IPS DF 6.9 (cell line): ENCODE results near the gene GALNT2.

Source experiments
- DNase-seq: peaks from one replicate; pipeline ENCODE4 v3.0.0-alpha.2; 2013; ENCODE audit warnings: low read depth, low spot score
- H3K27ac ChIP-seq: one replicate; pipeline ENCODE4 v1.5.1; 2013; ENCODE audit warnings: low read length, control low read depth
- H3K27me3 ChIP-seq: 2 replicates; pipeline ENCODE4 v1.6.1; 2013; ENCODE audit warnings: mild to moderate bottlenecking, low read length; ENCODE audit not compliant: control insufficient read depth, insufficient read depth
- H3K36me3 ChIP-seq: 2 replicates; pipeline ENCODE4 v1.6.1; 2013; ENCODE audit warnings: low read length; ENCODE audit not compliant: control insufficient read depth, insufficient read depth
- H3K4me1 ChIP-seq: 2 replicates; pipeline ENCODE4 v1.6.1; 2013; ENCODE audit warnings: low read length; ENCODE audit not compliant: control insufficient read depth, insufficient read depth
- H3K4me3 ChIP-seq: 2 replicates; pipeline ENCODE4 v1.5.1; 2013; ENCODE audit warnings: mild to moderate bottlenecking, low read length
- H3K9me3 ChIP-seq: 2 replicates; pipeline ENCODE4 v1.6.1; 2013; ENCODE audit warnings: low read length, inconsistent platforms; ENCODE audit not compliant: control insufficient read depth, insufficient read depth
- WGBS: extraction: QIAGEN DNeasy Blood & Tissue Kit; methylation state at CpG from one replicate; pipeline ENCODE4 v1.1.7; 2013; ENCODE audit warnings: mixed read lengths, missing lambda C conversion rate; ENCODE audit not compliant: insufficient read length, insufficient coverage; 5-methylcytosine and 5-hydroxymethylcytosine counted together

GALNT2 gene

DNA sequence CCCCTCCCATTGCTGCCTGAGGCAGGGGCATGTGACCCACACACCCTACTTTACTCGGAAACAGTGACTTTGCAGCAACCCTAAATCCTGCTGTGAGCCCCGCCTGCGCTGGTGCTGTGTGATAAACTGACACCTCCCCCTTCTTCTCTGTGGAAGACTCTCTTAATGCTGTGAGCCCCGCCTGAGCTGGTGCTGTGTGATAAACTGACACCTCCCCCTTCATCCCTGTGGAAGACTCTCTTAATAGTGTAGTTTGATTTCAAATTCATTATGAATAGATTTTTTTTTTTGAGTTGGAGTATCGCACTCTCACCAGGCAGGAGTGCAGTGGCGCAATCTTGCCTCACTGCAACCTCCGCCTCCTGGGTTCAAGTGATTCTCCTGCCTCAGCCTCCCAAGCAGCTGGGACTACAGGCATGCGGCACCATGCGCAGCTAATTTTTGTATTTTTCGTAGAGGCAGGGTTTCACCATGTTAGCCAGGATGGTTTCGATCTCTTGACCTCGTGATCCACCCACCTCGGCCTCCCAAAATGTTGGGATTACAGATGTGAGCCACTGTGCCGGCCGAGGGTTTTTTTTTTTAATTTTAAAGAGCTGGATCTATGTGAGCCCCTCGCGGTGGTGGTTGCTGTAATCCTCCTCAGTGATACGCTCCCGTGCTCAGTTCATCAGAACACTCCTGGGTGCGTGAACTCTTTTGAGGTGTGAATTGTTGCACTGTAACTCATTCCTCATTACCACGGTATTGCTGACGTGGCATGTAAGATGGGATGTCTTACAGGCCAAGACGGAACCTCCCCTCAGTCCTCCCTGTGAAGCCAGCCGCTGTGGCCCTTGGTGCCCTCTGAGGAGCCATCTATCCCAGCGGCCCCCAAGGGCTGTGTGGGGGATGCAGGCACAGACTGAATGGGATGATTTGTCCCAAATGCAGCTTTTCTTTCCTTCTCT is 60.3 kb downstream of the GALNT2 start:
- Histone ChIP-seq H3K36me3 (no peaks in the 10 kb centered on the region), H3K9me3 (no peaks in the 10 kb centered on the region), H3K4me1 (peaks cover 4% of the 10 kb centered on the region), H3K4me3 (no peak overlapping the region), H3K27ac (no peak overlapping the region), H3K27me3 (no peaks in the 10 kb centered on the region)
- WGBS, result no CpG with 5 or more reads among the region's 25 CpGs
- DNase-seq, result no peak

DNA sequence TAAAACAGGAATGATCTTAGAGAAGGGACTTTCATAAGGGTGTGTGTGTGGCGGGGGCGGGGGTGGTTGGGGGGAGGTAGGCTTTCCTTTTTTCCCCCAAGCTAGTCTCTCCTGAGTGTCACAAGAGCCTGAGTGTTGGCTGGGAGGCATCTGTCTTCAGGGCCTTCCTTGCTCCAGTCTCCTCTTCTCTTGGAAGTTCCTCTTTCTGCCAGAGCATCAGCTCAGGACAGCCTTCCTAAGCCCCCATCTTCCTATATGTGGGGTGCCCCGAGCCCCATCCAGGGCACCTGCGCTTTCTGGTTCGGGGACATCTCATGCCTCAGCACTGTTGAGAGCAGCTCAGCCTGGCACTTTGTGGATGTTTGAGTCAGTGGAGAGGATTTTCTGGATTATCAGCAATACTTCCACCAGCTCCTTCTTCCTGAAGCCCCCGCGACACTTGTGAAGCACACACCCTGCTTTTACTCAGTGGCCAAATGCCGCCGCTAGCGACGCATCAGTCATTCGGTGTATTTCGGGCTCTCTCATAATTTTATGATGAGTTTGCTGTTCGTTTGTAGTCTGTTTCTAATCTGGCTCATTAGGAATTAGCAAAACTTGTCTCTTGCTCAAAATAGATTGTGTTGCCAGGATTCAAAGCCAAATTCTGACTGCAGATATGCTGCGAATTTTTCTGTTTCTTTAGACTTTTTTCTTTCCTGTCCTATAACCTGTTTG is 61.7 kb downstream of the GALNT2 start:
- Histone ChIP-seq H3K9me3 (no peaks in the 10 kb centered on the region), H3K4me1 (peaks cover 4% of the 10 kb centered on the region), H3K27ac (no peak overlapping the region), H3K36me3 (no peaks in the 10 kb centered on the region), H3K27me3 (no peaks in the 10 kb centered on the region), H3K4me3 (no peak overlapping the region)
- DNase-seq, result no peak
- no CpG with 5 or more reads among the region's 15 CpGs for WGBS

DNA sequence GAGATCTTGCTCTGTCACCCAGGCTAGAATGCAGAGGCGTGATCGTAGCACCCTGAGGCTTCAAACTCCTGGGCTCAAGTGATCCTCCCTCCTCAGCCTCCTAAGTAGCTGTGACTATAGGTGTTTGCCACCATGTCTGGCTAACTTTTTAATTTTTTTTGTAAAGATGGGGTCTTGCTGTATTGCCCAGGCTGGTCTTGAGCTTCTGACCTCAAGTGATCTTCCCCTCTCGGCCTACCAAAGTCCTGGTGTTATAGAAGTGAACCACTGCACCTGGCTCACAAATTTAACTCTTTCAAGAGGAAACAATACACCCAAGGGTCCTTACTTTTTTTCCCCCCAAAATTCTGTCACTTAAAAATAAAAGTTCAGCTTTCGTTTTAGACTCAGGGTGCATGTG is 62.3 kb downstream of the GALNT2 start:
- Histone ChIP-seq H3K4me3 (no peak overlapping the region), H3K27ac (no peak overlapping the region), H3K4me1 (peaks cover 4% of the 10 kb centered on the region), H3K9me3 (no peaks in the 10 kb centered on the region), H3K36me3 (no peaks in the 10 kb centered on the region), H3K27me3 (no peaks in the 10 kb centered on the region)
- no CpG with 5 or more reads among the region's 4 CpGs for WGBS
- DNase-seq, result no peak

DNA sequence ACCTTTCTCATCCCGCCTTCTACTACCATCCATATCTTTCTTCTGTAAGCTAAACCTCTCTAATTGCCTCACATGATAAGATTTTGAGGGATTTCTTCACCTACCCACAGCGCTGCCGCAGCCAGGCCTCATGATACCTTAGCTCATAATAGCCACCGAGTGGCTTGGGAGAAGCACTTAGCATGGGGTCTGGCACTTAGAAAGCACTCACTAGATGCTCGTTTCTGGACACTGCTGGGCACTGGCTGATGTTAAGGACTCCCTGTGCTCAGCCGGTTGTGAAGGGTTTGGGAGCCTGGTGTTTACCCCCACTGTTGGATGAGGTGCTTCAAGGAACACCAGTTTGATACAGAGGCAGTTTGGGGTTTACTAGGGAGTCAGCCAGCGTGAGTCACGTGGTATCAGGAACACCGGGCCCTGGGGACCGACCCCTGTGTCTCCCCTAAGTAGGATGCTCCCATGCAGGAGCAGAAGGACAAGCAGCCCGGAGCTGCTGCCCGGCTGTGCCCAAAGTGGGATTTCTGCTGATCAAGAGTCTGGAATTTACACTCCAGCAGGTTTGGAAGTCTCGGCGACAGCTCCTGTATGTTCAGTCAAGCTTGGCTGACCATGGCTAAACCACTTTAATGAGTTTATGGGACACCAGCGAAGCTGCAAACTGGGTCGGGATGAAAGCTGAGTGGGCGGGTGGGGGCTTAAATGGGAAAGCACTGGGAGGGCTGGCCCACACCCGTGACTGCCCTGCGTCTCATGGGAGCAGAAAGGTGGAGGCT is 63.3 kb downstream of the GALNT2 start:
- no peak for DNase-seq

GRCh38 chr1:230131457-230131856 is 64.4 kb downstream of the GALNT2 start:
- no peak overlapping the region for H3K4me3 ChIP-seq
- peaks cover 3% of the 10 kb centered on the region for H3K4me1 ChIP-seq
- no peaks in the 10 kb centered on the region for H3K36me3 ChIP-seq
- H3K9me3 ChIP-seq, result no peaks in the 10 kb centered on the region
- H3K27ac ChIP-seq, result no peak overlapping the region
- no peak for DNase-seq
- WGBS, result no CpG with 5 or more reads among the region's 11 CpGs
- no peaks in the 10 kb centered on the region for H3K27me3 ChIP-seq

More for the DNA sequence above, 63.3 kb downstream of the GALNT2 start:
- Histone ChIP-seq H3K36me3 (no peaks in the 10 kb centered on the region), H3K4me3 (no peak overlapping the region), H3K4me1 (peaks cover 4% of the 10 kb centered on the region), H3K27ac (no peak overlapping the region), H3K9me3 (no peaks in the 10 kb centered on the region), H3K27me3 (no peaks in the 10 kb centered on the region)
- WGBS, result no CpG with 5 or more reads among the region's 19 CpGs

GRCh38 chr1:230132758-230133157 is 65.7 kb downstream of the GALNT2 start:
- H3K4me1 ChIP-seq, result no peaks in the 10 kb centered on the region; the same call in 1 of the 2 replicates
- no peak for DNase-seq
- H3K9me3 ChIP-seq, result no peaks in the 10 kb centered on the region
- no peaks in the 10 kb centered on the region for H3K36me3 ChIP-seq
- H3K4me3 ChIP-seq, result no peak overlapping the region
- no peaks in the 10 kb centered on the region for H3K27me3 ChIP-seq
- no peak overlapping the region for H3K27ac ChIP-seq
- WGBS, result no CpG with 5 or more reads among the region's 6 CpGs

DNA sequence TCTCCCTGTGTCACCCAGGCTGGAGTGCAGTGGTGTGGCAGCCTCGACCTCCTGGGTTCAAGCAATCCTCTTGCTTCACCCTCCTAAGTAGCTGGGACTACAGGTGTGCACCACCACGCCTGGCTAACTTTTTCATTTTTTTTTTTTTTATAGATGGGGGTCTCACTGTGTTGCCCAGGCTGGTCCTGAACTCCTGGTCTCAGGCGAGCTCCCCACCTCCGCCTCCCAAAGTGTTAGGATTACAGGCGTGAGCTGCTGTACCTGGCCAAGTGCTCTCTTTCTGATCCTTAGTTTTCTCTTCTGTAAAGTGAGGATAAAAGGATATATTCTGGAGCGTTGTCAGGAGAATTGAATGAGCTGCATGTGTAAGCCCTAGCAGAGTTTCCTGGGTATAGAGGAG is 68.7 kb downstream of the GALNT2 start:
- Histone ChIP-seq H3K9me3 (no peaks in the 10 kb centered on the region), H3K4me3 (no peak overlapping the region), H3K27me3 (no peaks in the 10 kb centered on the region), H3K36me3 (no peaks in the 10 kb centered on the region), H3K27ac (no peak overlapping the region), H3K4me1 (peaks cover 5% of the 10 kb centered on the region; the same call in 1 of the 2 replicates)
- WGBS, result no CpG with 5 or more reads among the region's 6 CpGs
- DNase-seq, result no peak

- Histone ChIP-seq H3K4me1 (peaks cover 5% of the 10 kb centered on the region; the same call in 1 of the 2 replicates), H3K4me3 (no peak overlapping the region), H3K9me3 (no peaks in the 10 kb centered on the region), H3K27ac (no peak overlapping the region), H3K27me3 (no peaks in the 10 kb centered on the region), H3K36me3 (no peaks in the 10 kb centered on the region)
- WGBS, result no CpG with 5 or more reads among the region's 34 CpGs
- no peak for DNase-seq
These were observed 69.7 kb downstream of the GALNT2 start for GRCh38 chr1:230136453-230137336.

GRCh38 chr1:230137337-230137815 is 70.3 kb downstream of the GALNT2 start:
- Histone ChIP-seq H3K4me1 (peaks cover 7% of the 10 kb centered on the region; the same call in 1 of the 2 replicates), H3K4me3 (no peak overlapping the region), H3K27me3 (no peaks in the 10 kb centered on the region), H3K27ac (no peak overlapping the region), H3K9me3 (no peaks in the 10 kb centered on the region), H3K36me3 (no peaks in the 10 kb centered on the region)
- DNase-seq, result no peak
- no CpG with 5 or more reads among the region's 4 CpGs for WGBS
